ENCODE measurements around the gene CDH12. TPM values are rescaled to one million over a fixed set of nuclear protein-coding genes. Genes with fewer than 3 reads are reported as not detected.

The CDH12 gene
- total RNA-seq, 1 donor from 2014 or later: not detected

GRCh38 chr5:22500556-22500955 lies 352.6 kb downstream of the CDH12 start:
- H3K4me1 ChIP-seq: no peaks in the 10 kb centered on the region
- H3K36me3 ChIP-seq: no peaks in the 10 kb centered on the region
- no peak for DNase-seq (ENCODE audit: extremely low spot score in 2 of 2)
- H3K27ac ChIP-seq: no peak overlapping the region
- intact Hi-C loops (cut with DNase I): no loop called here
- H3K9me3 ChIP-seq: no peaks in the 10 kb centered on the region
- H3K27me3 ChIP-seq: no peaks in the 10 kb centered on the region
- no peak overlapping the region for H3K4me3 ChIP-seq
- TF ChIP-seq POLR2A (IDR thresholded peaks at IDR 0.05): no peak
- TF ChIP-seq POLR2AphosphoS5 (IDR thresholded peaks at IDR 0.05; ENCODE audit: insufficient read depth in 1 of 2, low read depth in 1 of 2): no peak
- TF ChIP-seq CTCF (IDR thresholded peaks at IDR 0.05): no peak

GRCh38 chr5:22496666-22497065 lies 356.5 kb downstream of the CDH12 start:
- Histone ChIP-seq H3K4me1 (no peaks in the 10 kb centered on the region), H3K27me3 (no peaks in the 10 kb centered on the region), H3K4me3 (no peak overlapping the region), H3K9me3 (no peaks in the 10 kb centered on the region), H3K36me3 (no peaks in the 10 kb centered on the region), H3K27ac (no peak overlapping the region)
- intact Hi-C loops (cut with DNase I): no loop called here
- TF ChIP-seq POLR2AphosphoS5 (IDR thresholded peaks at IDR 0.05; ENCODE audit: insufficient read depth in 1 of 2, low read depth in 1 of 2) (no peak), POLR2A (IDR thresholded peaks at IDR 0.05) (no peak), CTCF (IDR thresholded peaks at IDR 0.05) (no peak)
- no peak for DNase-seq (ENCODE audit: extremely low spot score in 2 of 2)

- no peaks in the 10 kb centered on the region for H3K4me1 ChIP-seq
- no peaks in the 10 kb centered on the region for H3K36me3 ChIP-seq
- TF ChIP-seq CTCF (IDR thresholded peaks at IDR 0.05): no peak
- intact Hi-C loops (cut with DNase I): no loop called here
- no peaks in the 10 kb centered on the region for H3K9me3 ChIP-seq
- no peak overlapping the region for H3K27ac ChIP-seq
- DNase-seq (ENCODE audit: extremely low spot score in 2 of 2): no peak
- no peaks in the 10 kb centered on the region for H3K27me3 ChIP-seq
- H3K4me3 ChIP-seq: no peak overlapping the region
Observed at GRCh38 chr5:22495016-22495720, 358.0 kb downstream of the CDH12 start.

- Histone ChIP-seq H3K36me3 (no peaks in the 10 kb centered on the region), H3K9me3 (no peaks in the 10 kb centered on the region), H3K27ac (no peak overlapping the region), H3K27me3 (no peaks in the 10 kb centered on the region), H3K4me3 (no peak overlapping the region), H3K4me1 (no peaks in the 10 kb centered on the region)
- no peak for TF ChIP-seq POLR2A (IDR thresholded peaks at IDR 0.05)
- no peak for TF ChIP-seq CTCF (IDR thresholded peaks at IDR 0.05)
- no peak for TF ChIP-seq POLR2AphosphoS5 (IDR thresholded peaks at IDR 0.05; ENCODE audit: insufficient read depth in 1 of 2, low read depth in 1 of 2)
- intact Hi-C loops (cut with DNase I): no loop called here
- no peak for DNase-seq (ENCODE audit: extremely low spot score in 2 of 2)
Observed at GRCh38 chr5:22488427-22488826, 364.7 kb downstream of the CDH12 start.

- TF ChIP-seq POLR2AphosphoS5 (IDR thresholded peaks at IDR 0.05; ENCODE audit: insufficient read depth in 1 of 2, low read depth in 1 of 2) (no peak), CTCF (IDR thresholded peaks at IDR 0.05) (no peak), POLR2A (IDR thresholded peaks at IDR 0.05) (no peak)
- intact Hi-C loops (cut with DNase I): no loop called here
- no peaks in the 10 kb centered on the region for H3K27me3 ChIP-seq
- DNase-seq (ENCODE audit: extremely low spot score in 2 of 2): no peak
- no peaks in the 10 kb centered on the region for H3K36me3 ChIP-seq
- no peaks in the 10 kb centered on the region for H3K9me3 ChIP-seq
- H3K4me1 ChIP-seq: no peaks in the 10 kb centered on the region
- no peak overlapping the region for H3K27ac ChIP-seq
- no peak overlapping the region for H3K4me3 ChIP-seq
Observed at GRCh38 chr5:22480305-22480704, 372.8 kb downstream of the CDH12 start.

Measured in vagina (tissue), 2 donors.